H1 (cell line): Measurements from ENCODE around the gene CDKN2B-AS1. TPM values are rescaled to one million over a fixed set of nuclear protein-coding genes. Genes with fewer than 3 reads are reported as not detected.

ENCODE experiments used
- CTCF ChIA-PET: fragments of 300-600 bp; sonication (Branson Sonifier 250); formaldehyde crosslinking; loops from one replicate; lab custom pipeline; 2021; ENCODE audit not compliant: partially characterized antibody; lab: Charles Lee
- POLR2A ChIA-PET: fragments of 300-600 bp; sonication (Branson Sonifier 250); formaldehyde crosslinking; loops from one replicate; lab custom pipeline; 2021; ENCODE audit warnings: inconsistent platforms; ENCODE audit not compliant: partially characterized antibody; lab: Charles Lee
- DNase-seq, 2 experiments: peaks; one replicate each; pipeline versions ENCODE4 v3.0.0 to v3.0.0-alpha.2; 2010 to 2022; ENCODE audit warnings: low spot score in 2 of 2, low read depth in 1 of 2, mixed read lengths in 1 of 2
- FAIRE-seq: peaks from 2 replicates; lab custom pipeline; 2011; peaks lifted over from hg19 to GRCh38; lab: Jason Lieb, UNC
- H2AFZ ChIP-seq: 2 replicates; pipeline ENCODE4 v1.8.1; 2012; ENCODE audit warnings: low read length, inconsistent platforms
- H2AK5ac ChIP-seq: 2 replicates; pipeline ENCODE4 v1.6.1; 2013; ENCODE audit warnings: low read depth, low read length
- H2BK120ac ChIP-seq: replicated peaks from 2 replicates; pipeline ENCODE3; 2013; ENCODE audit warnings: low read depth, low read length, inconsistent platforms
- H2BK12ac ChIP-seq: 2 replicates; pipeline ENCODE4 v1.6.1; 2013; ENCODE audit warnings: low read depth, low read length
- H2BK15ac ChIP-seq: 2 replicates; pipeline ENCODE4 v1.6.1; 2013; ENCODE audit warnings: low read length
- H2BK20ac ChIP-seq: 2 replicates; pipeline ENCODE4 v1.6.1; 2013; ENCODE audit warnings: low read length
- H2BK5ac ChIP-seq: 2 replicates; pipeline ENCODE4 v1.6.1; 2013; ENCODE audit warnings: low read depth, low read length
- H3K14ac ChIP-seq: 2 replicates; pipeline ENCODE4 v1.6.1; 2013; ENCODE audit warnings: inconsistent platforms; ENCODE audit not compliant: insufficient read length
- H3K18ac ChIP-seq: 2 replicates; pipeline ENCODE4 v1.6.1; 2013; ENCODE audit warnings: low read length; ENCODE audit errors: extremely low read depth
- H3K23ac ChIP-seq: 2 replicates; pipeline ENCODE4 v1.6.1; 2013; ENCODE audit warnings: inconsistent platforms; ENCODE audit not compliant: insufficient read length
- H3K23me2 ChIP-seq: 2 replicates; pipeline ENCODE4 v1.6.1; 2013; ENCODE audit warnings: low read depth, low read length
- H3K27ac ChIP-seq: 2 replicates; pipeline ENCODE4 v1.6.1; 2011; ENCODE audit warnings: low read depth, low read length, inconsistent platforms
- H3K27me3 ChIP-seq, 4 experiments: replicated peaks in 1 of 4; 1 replicate in 1 of 4; 2 replicates in 3 of 4; pipeline versions ENCODE4 v1.6.1 to v1.8.1; 2011 to 2013; ENCODE audit warnings: low read length in 3 of 4, mild to moderate bottlenecking in 3 of 4, inconsistent platforms in 2 of 4, mixed read lengths in 2 of 4, moderate library complexity in 1 of 4; ENCODE audit not compliant: control insufficient read depth in 3 of 4, insufficient read depth in 3 of 4; ENCODE audit errors: extremely low read depth in 1 of 4
- H3K36me3 ChIP-seq, 4 experiments: 2 replicates each; pipeline versions ENCODE4 v1.6.1 to v1.8.1; 2011 to 2013; ENCODE audit warnings: mild to moderate bottlenecking in 4 of 4, low read length in 3 of 4, moderate library complexity in 2 of 4, control low read depth in 1 of 4, inconsistent platforms in 1 of 4; ENCODE audit not compliant: insufficient read depth in 4 of 4, control insufficient read depth in 2 of 4
- H3K4ac ChIP-seq: replicated peaks from 2 replicates; pipeline ENCODE3; 2013; ENCODE audit warnings: low read length, low read depth, mixed read lengths, inconsistent platforms; ENCODE audit not compliant: insufficient read length
- H3K4me1 ChIP-seq, 4 experiments: replicated peaks in 1 of 4; 1 replicate in 1 of 4; 2 replicates in 3 of 4; pipeline versions ENCODE4 v1.6.1 to v1.8.1; 2011 to 2013; ENCODE audit warnings: low read length in 3 of 4, inconsistent platforms in 2 of 4, mixed read lengths in 1 of 4; ENCODE audit not compliant: insufficient read depth in 4 of 4, control insufficient read depth in 3 of 4
- H3K4me2 ChIP-seq, 2 experiments: 2 replicates each; pipeline versions ENCODE4 v1.6.1 to v1.8.1; 2011 to 2013; ENCODE audit warnings: low read depth in 2 of 2, low read length in 2 of 2, control low read depth in 1 of 2, inconsistent platforms in 1 of 2, mild to moderate bottlenecking in 1 of 2; ENCODE audit not compliant: insufficient read depth in 1 of 2
- H3K4me3 ChIP-seq, 4 experiments: fragments of 200-600, 300-600 bp in 1 of 4; sonication (generic), shearing (Covaris generic), sonication (Bioruptor Twin) in 1 of 4; 2 replicates each; pipeline versions ENCODE4 v1.5.1 to v1.8.1; 2011 to 2016; ENCODE audit warnings: low read length in 4 of 4, low read depth in 3 of 4, control low read depth in 2 of 4, inconsistent platforms in 2 of 4, mild to moderate bottlenecking in 2 of 4, mixed read lengths in 1 of 4, moderate library complexity in 1 of 4; ENCODE audit not compliant: insufficient read depth in 2 of 4; ENCODE audit errors: extremely low read depth in 1 of 4
- H3K56ac ChIP-seq: replicated peaks from 2 replicates; pipeline ENCODE3; 2013; ENCODE audit warnings: low read depth, mild to moderate bottlenecking, mixed read lengths, low read length, inconsistent platforms; ENCODE audit not compliant: insufficient read length
- H3K79me1 ChIP-seq: 2 replicates; pipeline ENCODE4 v1.6.1; 2013; ENCODE audit warnings: low read depth, low read length, control low read depth
- H3K79me2 ChIP-seq, 2 experiments: 2 replicates each; pipeline versions ENCODE4 v1.6.1 to v1.8.1; 2012 to 2013; ENCODE audit warnings: low read length in 2 of 2, mild to moderate bottlenecking in 2 of 2, inconsistent platforms in 1 of 2; ENCODE audit not compliant: insufficient read depth in 2 of 2, control insufficient read depth in 1 of 2
- H3K9ac ChIP-seq, 4 experiments: replicated peaks in 1 of 4; 1 replicate in 1 of 4; 2 replicates in 3 of 4; pipeline versions ENCODE4 v1.6.1 to v1.8.1; 2011 to 2013; ENCODE audit warnings: low read depth in 3 of 4, low read length in 3 of 4, control low read depth in 2 of 4, mild to moderate bottlenecking in 2 of 4, moderate library complexity in 2 of 4, inconsistent platforms in 1 of 4; ENCODE audit errors: extremely low read depth in 1 of 4
- H3K9me3 ChIP-seq, 2 experiments: 2 replicates each; pipeline versions ENCODE4 v1.6.1 to v1.8.1; 2012 to 2013; ENCODE audit warnings: mild to moderate bottlenecking in 2 of 2, moderate library complexity in 2 of 2, control low read depth in 1 of 2, inconsistent platforms in 1 of 2, low read depth in 1 of 2, low read length in 1 of 2, mixed read lengths in 1 of 2; ENCODE audit not compliant: insufficient read depth in 2 of 2
- H4K20me1 ChIP-seq, 2 experiments: replicated peaks in 1 of 2; 2 replicates each; pipeline versions ENCODE3 to v1.8.1; 2011 to 2013; ENCODE audit warnings: inconsistent platforms in 2 of 2, low read length in 2 of 2, mild to moderate bottlenecking in 1 of 2; ENCODE audit not compliant: insufficient read depth in 2 of 2, control insufficient read depth in 1 of 2
- H4K5ac ChIP-seq: 2 replicates; pipeline ENCODE4 v1.6.1; 2013; ENCODE audit warnings: low read length, low read depth, mixed read lengths, inconsistent platforms; ENCODE audit not compliant: insufficient read length
- H4K8ac ChIP-seq: 2 replicates; pipeline ENCODE4 v1.8.0; 2013; ENCODE audit warnings: mild to moderate bottlenecking, moderate library complexity, low read length, inconsistent platforms; ENCODE audit not compliant: insufficient read depth; ENCODE audit errors: extremely low read depth
- H4K91ac ChIP-seq: replicated peaks from 2 replicates; pipeline ENCODE3; 2013; ENCODE audit warnings: low read length, mixed read lengths, inconsistent platforms; ENCODE audit not compliant: insufficient read length
- BRCA1 ChIP-seq: IDR thresholded peaks from 2 replicates; pipeline ENCODE4 v1.6.1; 2012; ENCODE audit warnings: low read depth, low read length, improper control_type of control experiment
- MAX ChIP-seq: IDR thresholded peaks from 2 replicates; pipeline ENCODE4 v1.6.1; 2012; ENCODE audit warnings: inconsistent platforms
- NANOG ChIP-seq: IDR thresholded peaks from 2 replicates; pipeline ENCODE4 v1.6.1; 2011; ENCODE audit warnings: low read length, low read depth, mild to moderate bottlenecking, inconsistent platforms; ENCODE audit not compliant: insufficient read depth, poor library complexity, severe bottlenecking
- POLR2A ChIP-seq, 2 experiments: IDR thresholded peaks; 1 replicate in 1 of 2; 2 replicates in 1 of 2; pipeline ENCODE4 v1.6.1; 2011; ENCODE audit warnings: low read depth in 2 of 2, low read length in 2 of 2, mild to moderate bottlenecking in 2 of 2; ENCODE audit errors: control extremely low read depth in 1 of 2
- SIN3A ChIP-seq, 2 experiments: IDR thresholded peaks in 1 of 2; conservative IDR thresholded peaks in 1 of 2; 2 replicates each; pipeline ENCODE4 v1.6.1; 2011 to 2012; ENCODE audit warnings: low read length in 2 of 2, improper control_type of control experiment in 1 of 2, low read depth in 1 of 2, mild to moderate bottlenecking in 1 of 2
- SRF ChIP-seq: IDR thresholded peaks from 2 replicates; pipeline ENCODE4 v1.6.1; 2011; ENCODE audit warnings: mild to moderate bottlenecking, low read depth, low read length, moderate library complexity
- SUZ12 ChIP-seq: fragments of 200-600 bp; sonication (generic); IDR thresholded peaks from 2 replicates; pipeline ENCODE4 v1.6.1; 2012; ENCODE audit warnings: mild to moderate bottlenecking, inconsistent platforms, low read length, moderate library complexity, mixed read lengths
- TAF1 ChIP-seq: IDR thresholded peaks from 2 replicates; pipeline ENCODE4 v1.6.1; 2011; ENCODE audit warnings: mild to moderate bottlenecking, low read depth, low read length
- TEAD4 ChIP-seq: IDR thresholded peaks from 2 replicates; pipeline ENCODE4 v1.6.1; 2012; ENCODE audit warnings: low read depth, low read length, inconsistent platforms, mixed read lengths
- ZNF274 ChIP-seq: IDR thresholded peaks from 2 replicates; pipeline ENCODE4 v1.7.0; 2012; ENCODE audit warnings: low read length, borderline replicate concordance; ENCODE audit errors: extremely low read depth
- WGBS, 2 experiments: shearing (Covaris generic) in 1 of 2; methylation state at CpG; one replicate each; pipeline versions ENCODE4 v1.1.6 to v1.1.7; 2013 to 2015; ENCODE audit warnings: low lambda C conversion rate in 2 of 2, mixed read lengths in 2 of 2, inconsistent platforms in 1 of 2, low coverage in 1 of 2, missing lambda C conversion rate in 1 of 2; ENCODE audit not compliant: insufficient replicate concordance in 2 of 2, insufficient coverage in 1 of 2, insufficient read length in 1 of 2; ENCODE audit errors: extremely low coverage in 1 of 2, missing lambda C conversion rate in 1 of 2; 5-methylcytosine and 5-hydroxymethylcytosine counted together
- polyA plus RNA-seq, 7 experiments: library from polyadenylated mRNA; depleted of rRNA in 3 of 7; stranded (reverse) in 5 of 7; unstranded in 2 of 7; fragments of >200 nt in 5 of 7; fragments of 200-250 nt in 2 of 7; gene quantifications; 1 replicate in 5 of 7; 2 replicates in 1 of 7; 4 replicates in 1 of 7; pipeline versions ENCODE4 v1.2.1 to v1.2.3, GENCODE V29; 2011 to 2013; ENCODE audit warnings: missing spikeins in 2 of 7, mixed read lengths in 2 of 7
- total RNA-seq: library from RNA; stranded (reverse); fragmentation: NEBNext Ultra II Directional; extraction: Animal tissue kit (Norgen Biotek cat#: 25700); gene quantifications from 2 replicates; pipeline ENCODE4 v1.2.1, GENCODE V29; 2021

Gene CDKN2B-AS1
- total and polyA plus RNA-seq, 2 of the 8 experiments (the other 6 are each of a cell fraction or from before 2014, with no cell fraction given) = not detected

DNA sequence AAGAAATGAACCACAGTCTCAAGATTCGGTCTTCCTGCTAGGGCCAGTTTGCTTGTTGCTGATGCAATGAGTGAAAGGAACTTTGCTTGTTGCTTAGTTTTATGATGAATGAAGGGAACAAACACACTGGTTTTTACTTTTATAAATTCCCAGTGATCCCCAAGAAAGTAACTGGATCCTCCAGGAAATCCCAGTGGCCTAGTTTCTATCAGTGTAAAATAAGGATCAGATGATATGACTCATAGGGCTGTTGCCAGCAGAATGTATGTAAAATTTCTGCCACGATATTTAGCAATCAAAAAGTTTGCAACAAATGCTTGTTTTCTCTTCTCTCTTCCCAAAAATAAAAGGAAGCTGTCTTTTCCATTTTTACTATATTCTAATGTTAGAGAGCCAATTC, 174.7 kb downstream of the CDKN2B-AS1 start:
- no peaks in the 10 kb centered on the region for H3K9me3 ChIP-seq
- WGBS, 2 experiments = 95% methylated on average over 2 of the region's 2 CpGs; no CpG with 5 or more reads in 1 of the 2 experiments
- no peak for FAIRE-seq

More for the DNA sequence above, 174.7 kb downstream of the CDKN2B-AS1 start:
- ChIA-PET POLR2A (no interaction called here), CTCF (interaction anchor here (0.7 kb wide), 1 partner anchor 48 kb away, joined by 3 read pairs; no protein-coding TSS in a partner anchor)
- H3K27me3 ChIP-seq = no peaks in the 10 kb centered on the region
- no peak overlapping the region for H4K91ac ChIP-seq
- H3K18ac ChIP-seq = no peak overlapping the region
- no peak overlapping the region for H2AFZ ChIP-seq
- H2AK5ac ChIP-seq = no peak overlapping the region
- H3K4me3 ChIP-seq = no peak overlapping the region
- H4K20me1 ChIP-seq = no peaks in the 10 kb centered on the region
- DNase-seq = no peak
- no peaks in the 10 kb centered on the region for H3K79me2 ChIP-seq
- no peak overlapping the region for H3K4ac ChIP-seq
- H3K4me2 ChIP-seq = no peak overlapping the region
- H2BK20ac ChIP-seq = no peak overlapping the region
- H3K79me1 ChIP-seq = no peaks in the 10 kb centered on the region
- H4K8ac ChIP-seq = no peak overlapping the region
- H3K4me1 ChIP-seq = no peaks in the 10 kb centered on the region
- TF ChIP-seq MAX (no peak), BRCA1 (no peak), ZNF274 (no peak), NANOG (no peak), TAF1 (no peak), POLR2A (IDR thresholded peaks at IDR 0.05; ENCODE audit: control extremely low read depth in 1 of 2, low read depth in 2 of 2, low read length in 2 of 2) (no peak), SIN3A (conservative IDR thresholded peaks at IDR 0.05 in 1 of 2, IDR thresholded peaks at IDR 0.05 in 1 of 2; ENCODE audit: low read depth in 1 of 2, low read length in 2 of 2) (no peak), TEAD4 (no peak), SUZ12 (no peak), SRF (no peak)
- no peak overlapping the region for H3K56ac ChIP-seq
- no peak overlapping the region for H3K14ac ChIP-seq
- no peak overlapping the region for H3K27ac ChIP-seq
- H2BK15ac ChIP-seq = no peak overlapping the region
- H3K23ac ChIP-seq = no peak overlapping the region
- no peak overlapping the region for H3K9ac ChIP-seq
- no peak overlapping the region for H2BK5ac ChIP-seq
- H2BK120ac ChIP-seq = no peak overlapping the region
- no peaks in the 10 kb centered on the region for H3K23me2 ChIP-seq
- no peak overlapping the region for H4K5ac ChIP-seq
- no peaks in the 10 kb centered on the region for H3K36me3 ChIP-seq
- H2BK12ac ChIP-seq = no peak overlapping the region
